Upper lobe of left lung (tissue), 6 donors: ENCODE results near the gene C5orf63. TPM values are rescaled to one million over a fixed set of nuclear protein-coding genes. Genes with fewer than 3 reads are reported as not detected.
"Not testable (repeated sequence)": the region's sequence is repeated elsewhere in the genome, so short reads cannot be mapped to it uniquely, and the experiment has no call there.

ENCODE experiments used
- ATAC-seq, 2 donors: fragments of 200-7000 bp; cut with Tn5 transposase; one replicate each; pipeline ENCODE4 v1.9.1; 2022; ENCODE audit warnings: mild to moderate bottlenecking in 2 of 2, moderate library complexity in 2 of 2; ENCODE audit not compliant: low FRiP score in 2 of 2
- DNase-seq, 2 donors: peaks; one replicate each; pipeline ENCODE4 v3.0.0-alpha.2; 2019 to 2020
- H3K27ac ChIP-seq, 4 donors: fragments of 200-600 bp; sonication (generic); one replicate each; pipeline ENCODE4 v1.5.1; 2016 to 2019
- H3K27me3 ChIP-seq, 4 donors: fragments of 200-600 bp; sonication (generic); one replicate each; pipeline ENCODE4 v1.5.1; 2017 to 2019
- H3K36me3 ChIP-seq, 4 donors: fragments of 200-600 bp; sonication (generic); one replicate each; pipeline ENCODE4 v1.5.1; 2016 to 2019
- H3K4me1 ChIP-seq, 4 donors: fragments of 200-600 bp; sonication (generic); one replicate each; pipeline ENCODE4 v1.5.1; 2018 to 2019
- H3K4me3 ChIP-seq, 4 donors: fragments of 200-600 bp; sonication (generic); one replicate each; pipeline ENCODE4 v1.5.1; 2017 to 2019; ENCODE audit warnings: mild to moderate bottlenecking in 2 of 4, moderate library complexity in 1 of 4
- H3K9me3 ChIP-seq, 4 donors: fragments of 200-600 bp; sonication (generic); one replicate each; pipeline ENCODE4 v1.5.1; 2018 to 2019
- EP300 ChIP-seq, 4 donors: sonication (generic); formaldehyde crosslinking; IDR thresholded peaks; one replicate each; pipeline ENCODE4 v1.5.1; 2017; ENCODE audit warnings: antibody characterized with exemption in 4 of 4, control low read depth in 2 of 4
- POLR2A ChIP-seq, 4 donors: fragments of 450-650 bp; IDR thresholded peaks; one replicate each; pipeline ENCODE4 v1.5.1; 2016 to 2017; ENCODE audit warnings: antibody characterized with exemption in 4 of 4, mild to moderate bottlenecking in 2 of 4
- POLR2AphosphoS5 ChIP-seq, 2 donors: sonication (generic); formaldehyde crosslinking; IDR thresholded peaks; one replicate each; pipeline ENCODE4 v1.5.1; 2017; ENCODE audit warnings: antibody characterized with exemption in 2 of 2
- WGBS, 2 donors: methylation state at CpG; one replicate each; pipeline ENCODE4 v1.1.5; 2017 to 2018; 5-methylcytosine and 5-hydroxymethylcytosine counted together
- total RNA-seq, 6 donors: library from RNA; depleted of rRNA in 4 of 6; stranded (reverse); fragments of >200 nt in 4 of 6; gene quantifications; one replicate each; pipeline versions ENCODE4 v1.1.0 to v1.2.1, GENCODE V29; 2016 to 2021
- TF ChIP-seq, protein P1 (sequence below), 6 experiments: fragments of 450-650 bp in 4 of 6; fragments of 200-600 bp in 2 of 6; sonication (generic) in 2 of 6; IDR thresholded peaks; one replicate each; pipeline ENCODE4 v1.5.1; 2016 to 2019; ENCODE audit warnings: antibody characterized with exemption in 6 of 6
- donor health status: DM: no; HTN: no; CAD: no; lungs with moderate emphysema.
- donor health status: DM: no; HTN: yes; CAD: no; lungs with severe emphysema.

Gene C5orf63
- 10 to 100 TPM in 1 of 6 donors, 1 to 10 TPM in 5; 1.9 to 13.6 (median 6.1) TPM for total RNA-seq

DNA sequence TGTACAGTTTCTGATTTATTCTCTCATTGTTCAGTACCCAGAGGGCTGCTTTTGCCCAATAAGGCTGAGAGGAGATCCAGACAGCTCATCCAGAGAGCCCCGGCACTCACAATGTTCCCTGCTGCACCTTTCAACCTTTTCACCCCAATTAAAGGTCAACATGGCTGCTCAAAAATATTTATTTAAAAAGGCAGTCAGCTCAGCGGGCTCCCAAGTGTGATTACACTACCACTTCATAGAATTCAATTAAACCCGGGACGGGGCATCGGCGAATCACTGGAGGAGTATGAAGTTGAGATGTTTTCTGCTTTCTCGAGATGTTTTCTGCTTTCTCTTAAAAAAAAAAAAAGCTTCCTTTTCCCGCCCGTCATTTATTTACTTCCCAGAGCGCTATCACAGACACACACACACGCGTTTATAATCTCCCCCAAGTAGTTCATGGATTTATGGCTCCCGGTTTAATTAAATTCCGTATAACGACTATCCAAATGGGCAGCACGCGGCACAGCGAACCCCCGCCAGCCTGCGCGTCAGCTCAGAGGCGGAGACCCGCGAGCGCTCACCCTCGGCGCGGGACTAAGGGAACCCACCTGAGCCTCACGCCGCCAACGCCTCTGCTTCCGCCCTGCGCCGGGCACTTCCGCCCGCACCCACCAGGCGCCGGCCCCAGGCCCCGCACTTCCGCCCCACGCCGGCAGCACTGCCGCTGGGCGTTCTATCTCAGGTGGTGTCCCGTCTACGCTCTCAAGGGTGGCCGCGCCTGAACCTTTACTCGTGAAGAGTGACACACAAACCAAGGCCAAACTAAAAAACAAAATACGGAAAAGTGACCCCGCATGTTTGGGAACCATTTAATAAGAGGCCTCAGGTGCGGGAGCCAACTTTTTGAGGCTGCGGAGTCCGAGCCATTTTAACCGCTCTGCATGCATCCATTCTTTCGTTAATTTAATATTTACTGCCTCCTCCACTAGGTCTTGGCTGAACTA is at the start of gene C5orf63:
Gene C5orf63 (minus strand): TSS at position 642 of the 986 bp plus-strand sequence. CDS start 14,507 bp downstream, outside the sequence.
- ATAC-seq (peak; percentile 85 to 92), DNase-seq (peak; percentile 65 to 94)
- Histone ChIP-seq H3K36me3 (no peaks in the 10 kb centered on the region), H3K4me3 (peak within 1 kb of the TSS in 3 of 4 donors; percentile 43 to 67 (median 54)), H3K27me3 (no peaks in the 10 kb centered on the region), H3K4me1 (peaks cover 0 to 7% (median 2%) of the 10 kb centered on the region in 4 donors), H3K27ac (peak within 1 kb of the TSS; percentile 15 to 48 (median 42)), H3K9me3 (no peaks in the 10 kb centered on the region)
- TF ChIP-seq POLR2A (IDR thresholded peaks at IDR 0.05) = peak in 1 of 4 donors; percentile 54
- peak in 1 of 2 donors; percentile 20 for TF ChIP-seq POLR2AphosphoS5 (IDR thresholded peaks at IDR 0.05)
- TF ChIP-seq, protein P1, sequence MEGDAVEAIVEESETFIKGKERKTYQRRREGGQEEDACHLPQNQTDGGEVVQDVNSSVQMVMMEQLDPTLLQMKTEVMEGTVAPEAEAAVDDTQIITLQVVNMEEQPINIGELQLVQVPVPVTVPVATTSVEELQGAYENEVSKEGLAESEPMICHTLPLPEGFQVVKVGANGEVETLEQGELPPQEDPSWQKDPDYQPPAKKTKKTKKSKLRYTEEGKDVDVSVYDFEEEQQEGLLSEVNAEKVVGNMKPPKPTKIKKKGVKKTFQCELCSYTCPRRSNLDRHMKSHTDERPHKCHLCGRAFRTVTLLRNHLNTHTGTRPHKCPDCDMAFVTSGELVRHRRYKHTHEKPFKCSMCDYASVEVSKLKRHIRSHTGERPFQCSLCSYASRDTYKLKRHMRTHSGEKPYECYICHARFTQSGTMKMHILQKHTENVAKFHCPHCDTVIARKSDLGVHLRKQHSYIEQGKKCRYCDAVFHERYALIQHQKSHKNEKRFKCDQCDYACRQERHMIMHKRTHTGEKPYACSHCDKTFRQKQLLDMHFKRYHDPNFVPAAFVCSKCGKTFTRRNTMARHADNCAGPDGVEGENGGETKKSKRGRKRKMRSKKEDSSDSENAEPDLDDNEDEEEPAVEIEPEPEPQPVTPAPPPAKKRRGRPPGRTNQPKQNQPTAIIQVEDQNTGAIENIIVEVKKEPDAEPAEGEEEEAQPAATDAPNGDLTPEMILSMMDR (IDR thresholded peaks at IDR 0.05) = peak in 4 of 6 experiments; percentile 33 to 74 (median 50)
- no peak for TF ChIP-seq EP300 (IDR thresholded peaks at IDR 0.05)
- WGBS, 2 donors = 21 to 60% methylated on average over 45 to 56 of the region's 56 CpGs

DNA sequence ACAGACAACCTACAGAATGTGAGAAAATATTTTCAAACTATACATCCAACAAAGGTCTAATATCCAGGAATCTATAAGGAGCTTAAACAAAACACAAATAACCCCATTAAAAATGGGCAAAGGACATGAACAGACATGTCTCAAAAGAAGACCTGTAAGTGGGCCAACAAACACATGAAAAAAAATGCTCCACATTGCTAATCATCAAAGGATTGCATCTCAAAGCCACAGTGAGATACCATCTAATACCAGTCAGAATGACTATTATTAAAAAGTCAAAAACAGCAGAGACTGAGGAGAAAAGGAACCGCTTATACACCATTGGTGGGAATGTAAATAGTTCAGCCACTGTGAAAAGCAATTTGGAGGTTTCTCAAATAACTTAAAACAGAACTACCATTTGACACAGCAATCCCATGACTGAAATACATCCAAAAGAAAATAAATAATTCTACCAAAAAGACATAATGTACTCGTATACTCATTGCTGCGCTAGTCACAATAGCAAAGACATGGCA is 39.1 kb upstream of the C5orf63 start:
- DNase-seq (no peak), ATAC-seq (no peak)
- no peak overlapping the region for H3K4me3 ChIP-seq
- no peaks in the 10 kb centered on the region for H3K27me3 ChIP-seq
- 90 to 96% methylated on average over 3 of the region's 3 CpGs for WGBS, 2 donors
- no peaks in the 10 kb centered on the region for H3K9me3 ChIP-seq
- TF ChIP-seq, protein P1 (IDR thresholded peaks at IDR 0.05) = no peak
- TF ChIP-seq POLR2A (IDR thresholded peaks at IDR 0.05) (no peak), EP300 (IDR thresholded peaks at IDR 0.05) (no peak), POLR2AphosphoS5 (IDR thresholded peaks at IDR 0.05) (no peak)
- H3K4me1 ChIP-seq = no peaks in the 10 kb centered on the region
- H3K36me3 ChIP-seq = no peaks in the 10 kb centered on the region
- H3K27ac ChIP-seq = no peak overlapping the region

DNA sequence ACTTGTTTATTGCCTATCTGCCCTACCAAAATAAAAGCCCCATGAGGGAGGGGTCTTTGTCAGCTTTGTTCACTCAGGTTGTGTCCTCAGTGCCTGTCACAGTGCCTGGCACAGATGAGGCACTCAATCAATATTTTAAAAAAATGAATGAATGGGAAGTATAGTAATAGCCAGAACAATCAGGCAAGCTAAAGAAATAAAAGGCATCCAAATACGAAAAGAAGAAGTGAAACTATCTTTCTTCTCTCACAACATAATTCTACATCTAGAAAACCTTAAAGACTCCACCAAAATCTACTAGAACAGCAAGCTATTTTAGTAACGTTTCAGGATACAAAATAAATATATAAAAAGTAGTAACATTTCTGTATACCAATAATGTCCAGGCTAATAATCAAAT is 37.8 kb upstream of the C5orf63 start:
- 66% methylated on average over 2 of the region's 2 CpGs for WGBS, 2 donors
- no peaks in the 10 kb centered on the region for H3K4me1 ChIP-seq
- DNase-seq (no peak), ATAC-seq (no peak)
- no peak overlapping the region for H3K4me3 ChIP-seq
- no peaks in the 10 kb centered on the region for H3K9me3 ChIP-seq
- H3K27me3 ChIP-seq = no peaks in the 10 kb centered on the region
- no peaks in the 10 kb centered on the region for H3K36me3 ChIP-seq
- H3K27ac ChIP-seq = no peak overlapping the region
- no peak for TF ChIP-seq EP300 (IDR thresholded peaks at IDR 0.05)
- TF ChIP-seq POLR2AphosphoS5 (IDR thresholded peaks at IDR 0.05) = no peak
- no peak for TF ChIP-seq POLR2A (IDR thresholded peaks at IDR 0.05)
- TF ChIP-seq, protein P1 (IDR thresholded peaks at IDR 0.05) = no peak

DNA sequence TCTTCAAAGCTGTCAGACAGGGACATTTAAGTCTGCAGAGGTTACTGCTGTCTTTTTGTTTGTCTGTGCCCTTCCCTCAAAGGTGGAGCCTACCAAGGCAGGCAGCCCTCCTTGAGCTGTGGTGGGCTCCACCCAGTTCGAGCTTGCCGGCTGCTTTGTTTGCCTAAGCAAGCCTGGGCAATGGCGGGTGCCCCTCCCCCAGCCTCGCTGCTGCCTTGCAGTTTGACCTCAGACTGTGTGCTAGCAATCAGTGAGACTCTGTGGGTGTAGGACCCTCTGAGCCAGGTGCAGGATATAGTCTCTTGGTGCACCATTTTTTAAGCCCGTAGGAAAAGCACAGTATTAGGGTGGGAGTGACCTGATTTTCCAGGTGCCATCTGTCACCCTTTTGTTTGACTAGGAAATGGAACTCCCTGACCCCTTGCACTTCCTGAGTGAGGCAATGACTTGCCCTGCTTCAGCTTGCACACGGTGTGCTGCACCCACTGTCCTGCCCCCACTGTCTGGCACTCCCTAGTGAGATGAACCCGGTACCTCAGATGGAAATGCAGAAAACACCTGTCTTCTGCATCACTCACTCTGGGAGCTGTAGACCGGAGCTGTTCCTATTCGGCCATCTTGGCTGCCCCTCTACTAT is 35.4 kb upstream of the C5orf63 start:
- H3K36me3 ChIP-seq, H3K9me3 ChIP-seq, ATAC-seq, H3K27ac ChIP-seq, H3K4me3 ChIP-seq, H3K27me3 ChIP-seq, H3K4me1 ChIP-seq: not testable (repeated sequence)
- WGBS, 2 donors = 72 to 77% methylated on average over 4 to 9 of the region's 9 CpGs
- DNase-seq = peak in 1 of 2 donors; percentile 44

GRCh38 chr5:127101935-127102334 is 28.6 kb upstream of the C5orf63 start:
- TF ChIP-seq POLR2AphosphoS5 (IDR thresholded peaks at IDR 0.05) (no peak), EP300 (IDR thresholded peaks at IDR 0.05) (no peak), POLR2A (IDR thresholded peaks at IDR 0.05) (no peak)
- TF ChIP-seq, protein P1 (IDR thresholded peaks at IDR 0.05) = no peak
- Histone ChIP-seq H3K27me3 (no peaks in the 10 kb centered on the region), H3K9me3 (no peaks in the 10 kb centered on the region), H3K27ac (no peak overlapping the region), H3K4me1 (peaks cover 0 to 9% (median 2%) of the 10 kb centered on the region in 4 donors), H3K4me3 (no peak overlapping the region), H3K36me3 (no peaks in the 10 kb centered on the region)
- no peak for DNase-seq
- ATAC-seq = peak in 1 of 2 donors; percentile 22
